Endothelial cell of umbilical vein (primary cell): ENCODE results near the gene STATH.

Experiments used
- JUN ChIP-seq: IDR thresholded peaks from 2 replicates; pipeline ENCODE4 v1.6.1; 2011; ENCODE audit warnings: borderline replicate concordance, low read depth; ENCODE audit not compliant: insufficient read length, insufficient read depth
- POLR2A ChIP-seq: IDR thresholded peaks from 2 replicates; pipeline ENCODE4 v1.6.1; 2012; ENCODE audit warnings: low read depth, mild to moderate bottlenecking, control low read depth, low read length
- POLR2AphosphoS5 ChIP-seq: IDR thresholded peaks from 2 replicates; pipeline ENCODE4 v1.6.1; 2012; ENCODE audit warnings: low read depth, mild to moderate bottlenecking, control low read depth, low read length, moderate library complexity; ENCODE audit not compliant: insufficient read depth
- TF ChIP-seq, protein P1 (sequence below), 2 donors: IDR thresholded peaks; 1 replicate in 1 of 2; 2 replicates in 1 of 2; pipeline ENCODE4 v1.5.1; 2011; ENCODE audit warnings: low read length in 2 of 2, mild to moderate bottlenecking in 2 of 2, moderate library complexity in 2 of 2, control low read depth in 1 of 2, inconsistent platforms in 1 of 2, low read depth in 1 of 2; ENCODE audit not compliant: insufficient read depth in 1 of 2; ENCODE audit errors: extremely low read depth in 1 of 2

DNA sequence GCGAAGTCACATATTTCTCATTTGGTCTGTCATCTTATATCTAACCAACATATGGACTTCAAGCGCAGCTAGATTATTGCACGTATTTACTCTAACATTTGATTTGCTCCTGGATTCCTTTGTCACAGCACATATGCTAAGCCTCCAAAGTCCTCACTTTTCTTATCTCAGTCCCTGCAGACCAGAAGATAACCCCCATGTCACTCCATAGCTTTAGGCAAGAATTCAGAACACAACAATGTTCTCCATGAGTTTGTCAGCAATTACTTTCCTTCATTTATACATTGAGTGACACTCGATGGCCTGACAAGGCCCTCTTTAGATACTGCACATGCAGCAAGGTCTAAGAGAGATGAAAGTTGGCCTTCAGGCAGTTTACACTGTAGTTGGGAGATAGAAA, 4.8 kb upstream of the STATH start:
- TF ChIP-seq, protein P1, sequence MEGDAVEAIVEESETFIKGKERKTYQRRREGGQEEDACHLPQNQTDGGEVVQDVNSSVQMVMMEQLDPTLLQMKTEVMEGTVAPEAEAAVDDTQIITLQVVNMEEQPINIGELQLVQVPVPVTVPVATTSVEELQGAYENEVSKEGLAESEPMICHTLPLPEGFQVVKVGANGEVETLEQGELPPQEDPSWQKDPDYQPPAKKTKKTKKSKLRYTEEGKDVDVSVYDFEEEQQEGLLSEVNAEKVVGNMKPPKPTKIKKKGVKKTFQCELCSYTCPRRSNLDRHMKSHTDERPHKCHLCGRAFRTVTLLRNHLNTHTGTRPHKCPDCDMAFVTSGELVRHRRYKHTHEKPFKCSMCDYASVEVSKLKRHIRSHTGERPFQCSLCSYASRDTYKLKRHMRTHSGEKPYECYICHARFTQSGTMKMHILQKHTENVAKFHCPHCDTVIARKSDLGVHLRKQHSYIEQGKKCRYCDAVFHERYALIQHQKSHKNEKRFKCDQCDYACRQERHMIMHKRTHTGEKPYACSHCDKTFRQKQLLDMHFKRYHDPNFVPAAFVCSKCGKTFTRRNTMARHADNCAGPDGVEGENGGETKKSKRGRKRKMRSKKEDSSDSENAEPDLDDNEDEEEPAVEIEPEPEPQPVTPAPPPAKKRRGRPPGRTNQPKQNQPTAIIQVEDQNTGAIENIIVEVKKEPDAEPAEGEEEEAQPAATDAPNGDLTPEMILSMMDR (IDR thresholded peaks at IDR 0.05; ENCODE audit: extremely low read depth in 1 of 2, insufficient read depth in 1 of 2, low read depth in 1 of 2, low read length in 2 of 2), result no peak
- TF ChIP-seq POLR2A (no peak), POLR2AphosphoS5 (no peak), JUN (no peak)
